ENCODE data around the gene PAPSS2. TPM values are rescaled to one million over a fixed set of nuclear protein-coding genes. Genes with fewer than 3 reads are reported as not detected.

PAPSS2 gene
- total RNA-seq, 1 experiment from 2014 or later, result 12.6 TPM

DNA sequence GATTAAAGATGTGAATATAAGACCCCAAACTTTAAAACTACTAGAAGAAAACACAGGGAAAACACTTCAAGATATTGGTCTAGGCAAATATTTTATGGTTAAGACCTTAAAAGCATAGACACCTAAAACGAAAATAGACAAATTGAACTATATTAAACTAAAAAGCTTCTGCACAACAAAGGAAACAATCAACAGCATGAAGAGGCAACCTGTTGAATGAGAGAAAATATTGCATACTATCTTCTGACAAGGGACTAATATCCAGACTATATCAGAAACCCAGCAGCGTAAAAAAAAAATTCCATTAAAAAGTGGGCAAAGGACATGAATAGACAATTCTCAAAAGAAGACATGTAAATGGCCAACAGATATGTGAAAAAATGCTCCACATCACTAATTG, 18.6 kb downstream of the PAPSS2 start:
- no peaks in the 10 kb centered on the region for H3K4me1 Mint-ChIP-seq (ENCODE audit: low read depth, unreplicated experiment)
- no peaks in the 10 kb centered on the region for H3K27me3 Mint-ChIP-seq (ENCODE audit: unreplicated experiment)
- intact Hi-C loops (cut with micrococcal nuclease; ENCODE audit: unreplicated experiment), result no loop called here
- BruUV-seq (replicated peaks), result no TSS peak
- no peak for DNase-seq
- CTCF ChIA-PET, result no interaction called here
- H3K36me3 Mint-ChIP-seq (ENCODE audit: insufficient read depth, unreplicated experiment), result no peaks in the 10 kb centered on the region
- TF ChIP-seq, protein P1, sequence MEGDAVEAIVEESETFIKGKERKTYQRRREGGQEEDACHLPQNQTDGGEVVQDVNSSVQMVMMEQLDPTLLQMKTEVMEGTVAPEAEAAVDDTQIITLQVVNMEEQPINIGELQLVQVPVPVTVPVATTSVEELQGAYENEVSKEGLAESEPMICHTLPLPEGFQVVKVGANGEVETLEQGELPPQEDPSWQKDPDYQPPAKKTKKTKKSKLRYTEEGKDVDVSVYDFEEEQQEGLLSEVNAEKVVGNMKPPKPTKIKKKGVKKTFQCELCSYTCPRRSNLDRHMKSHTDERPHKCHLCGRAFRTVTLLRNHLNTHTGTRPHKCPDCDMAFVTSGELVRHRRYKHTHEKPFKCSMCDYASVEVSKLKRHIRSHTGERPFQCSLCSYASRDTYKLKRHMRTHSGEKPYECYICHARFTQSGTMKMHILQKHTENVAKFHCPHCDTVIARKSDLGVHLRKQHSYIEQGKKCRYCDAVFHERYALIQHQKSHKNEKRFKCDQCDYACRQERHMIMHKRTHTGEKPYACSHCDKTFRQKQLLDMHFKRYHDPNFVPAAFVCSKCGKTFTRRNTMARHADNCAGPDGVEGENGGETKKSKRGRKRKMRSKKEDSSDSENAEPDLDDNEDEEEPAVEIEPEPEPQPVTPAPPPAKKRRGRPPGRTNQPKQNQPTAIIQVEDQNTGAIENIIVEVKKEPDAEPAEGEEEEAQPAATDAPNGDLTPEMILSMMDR (IDR thresholded peaks at IDR 0.05; ENCODE audit: unreplicated experiment), result no peak
- no peaks in the 10 kb centered on the region for H3K9me3 Mint-ChIP-seq (ENCODE audit: low read depth, unreplicated experiment)
- no peak overlapping the region for H3K4me3 Mint-ChIP-seq (ENCODE audit: low read depth, unreplicated experiment)
- no peak overlapping the region for H3K27ac Mint-ChIP-seq (ENCODE audit: unreplicated experiment)

DNA sequence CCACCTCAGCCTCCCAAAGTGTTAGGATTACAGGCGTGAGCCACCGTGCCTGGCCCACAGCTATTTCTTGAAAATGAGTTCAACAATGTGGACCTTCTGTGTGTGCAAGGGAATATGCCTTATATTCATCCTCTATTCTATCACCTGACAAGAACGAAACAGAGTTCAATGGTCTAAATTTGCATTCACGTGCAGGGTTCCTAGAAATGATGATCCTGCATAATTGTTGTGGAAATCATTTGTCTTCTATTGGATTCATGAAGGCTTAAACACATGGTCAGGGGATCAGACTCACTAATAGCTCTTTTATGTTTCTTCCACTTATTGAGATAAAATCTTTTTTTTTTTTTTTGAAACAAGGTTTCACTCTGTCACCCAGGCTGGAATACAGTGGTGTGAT, 23.7 kb downstream of the PAPSS2 start:
- TF ChIP-seq, protein P1 (IDR thresholded peaks at IDR 0.05; ENCODE audit: unreplicated experiment), result no peak
- intact Hi-C loops (cut with micrococcal nuclease; ENCODE audit: unreplicated experiment), result no loop called here
- CTCF ChIA-PET, result interaction anchor here (0.6 kb wide), 1 partner anchor 34 kb away, joined by 3 read pairs; no protein-coding TSS in a partner anchor
- Mint-ChIP-seq H3K9me3 (ENCODE audit: low read depth, unreplicated experiment) (no peaks in the 10 kb centered on the region), H3K27me3 (ENCODE audit: unreplicated experiment) (no peaks in the 10 kb centered on the region), H3K4me1 (ENCODE audit: low read depth, unreplicated experiment) (no peaks in the 10 kb centered on the region), H3K36me3 (ENCODE audit: insufficient read depth, unreplicated experiment) (no peaks in the 10 kb centered on the region), H3K27ac (ENCODE audit: unreplicated experiment) (no peak overlapping the region), H3K4me3 (ENCODE audit: low read depth, unreplicated experiment) (no peak overlapping the region)
- BruUV-seq (replicated peaks), result no TSS peak
- DNase-seq, result no peak

DNA sequence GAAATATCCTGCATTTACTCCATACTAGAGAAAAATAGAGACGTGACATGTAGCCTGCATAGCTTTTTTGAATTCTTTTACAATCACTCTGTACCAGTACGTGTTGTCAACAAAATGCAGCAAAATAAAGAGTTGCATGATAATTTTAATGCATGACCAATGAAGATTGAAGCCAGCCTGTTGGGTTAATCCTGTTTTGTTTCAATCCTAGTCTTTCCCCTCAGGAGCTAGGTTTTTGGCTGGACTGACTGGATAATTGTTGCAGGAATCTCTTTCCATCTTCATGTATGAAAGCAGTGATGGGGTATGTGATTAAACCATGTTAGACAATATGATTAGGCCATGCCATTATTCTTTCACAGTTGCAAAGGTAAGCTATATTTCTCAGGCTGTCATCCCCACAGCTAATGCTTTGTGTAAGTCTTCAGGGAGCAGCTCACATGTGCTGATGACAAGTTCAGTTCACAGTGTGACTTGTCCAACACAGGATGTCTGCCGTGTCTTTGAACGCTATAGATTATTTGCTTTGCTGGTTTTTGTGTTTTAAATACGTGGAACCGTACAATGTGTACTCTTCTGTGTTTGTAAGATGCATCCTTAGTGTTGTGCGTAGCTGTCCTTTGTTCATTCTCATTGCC, 24.4 kb downstream of the PAPSS2 start:
- intact Hi-C loops (cut with micrococcal nuclease; ENCODE audit: unreplicated experiment), result no loop called here

DNA sequence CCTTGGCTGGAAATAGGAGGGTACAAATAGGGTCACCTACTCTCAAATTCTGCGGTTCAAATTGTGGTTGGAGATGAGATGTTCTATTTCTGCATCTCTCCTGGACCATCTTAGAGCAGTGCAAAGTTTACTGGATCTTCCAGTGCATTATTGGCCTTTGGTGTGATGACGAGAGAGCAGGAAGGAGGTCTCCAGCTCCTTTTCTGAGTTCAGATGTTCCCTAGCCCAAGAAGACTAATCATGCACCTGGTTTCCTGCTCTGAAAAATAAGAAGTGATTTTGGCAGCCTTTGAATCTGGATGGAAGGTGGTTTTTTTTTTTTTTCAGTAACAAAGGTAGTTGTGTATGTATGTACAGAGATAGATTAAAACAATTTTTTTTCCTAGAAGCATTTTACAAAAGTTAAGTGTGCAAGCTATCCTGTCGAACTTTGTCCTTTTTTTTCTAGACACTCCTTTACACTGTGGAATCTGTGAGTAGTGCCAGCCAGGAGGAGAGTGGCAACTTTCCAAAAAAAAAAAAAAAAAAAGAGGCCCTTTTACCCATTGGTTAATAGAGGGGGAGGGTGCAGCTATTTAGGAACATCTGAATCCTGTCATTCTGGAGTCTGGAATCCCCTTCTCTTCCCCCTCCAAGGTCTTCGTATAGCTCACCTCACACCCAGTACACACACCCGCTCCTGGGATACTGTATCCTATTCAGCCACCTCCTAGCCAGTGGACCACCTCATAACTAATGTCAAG, 26.3 kb downstream of the PAPSS2 start:
- no TSS peak for BruUV-seq (replicated peaks)
- Mint-ChIP-seq H3K27me3 (ENCODE audit: unreplicated experiment) (no peaks in the 10 kb centered on the region), H3K27ac (ENCODE audit: unreplicated experiment) (no peak overlapping the region), H3K9me3 (ENCODE audit: low read depth, unreplicated experiment) (no peaks in the 10 kb centered on the region), H3K4me3 (ENCODE audit: low read depth, unreplicated experiment) (no peak overlapping the region), H3K36me3 (ENCODE audit: insufficient read depth, unreplicated experiment) (no peaks in the 10 kb centered on the region), H3K4me1 (ENCODE audit: low read depth, unreplicated experiment) (no peaks in the 10 kb centered on the region)
- TF ChIP-seq, protein P1 (IDR thresholded peaks at IDR 0.05; ENCODE audit: unreplicated experiment), result no peak
- no peak for DNase-seq
- CTCF ChIA-PET, result interaction anchor here (1.6 kb wide), 1 partner anchor 10 kb away, joined by 6 read pairs; no protein-coding TSS in a partner anchor
- intact Hi-C loops (cut with micrococcal nuclease; ENCODE audit: unreplicated experiment), result no loop called here

More for the DNA sequence above, 24.4 kb downstream of the PAPSS2 start:
- DNase-seq, result no peak
- Mint-ChIP-seq H3K27ac (ENCODE audit: unreplicated experiment) (no peak overlapping the region), H3K27me3 (ENCODE audit: unreplicated experiment) (no peaks in the 10 kb centered on the region), H3K9me3 (ENCODE audit: low read depth, unreplicated experiment) (no peaks in the 10 kb centered on the region), H3K4me1 (ENCODE audit: low read depth, unreplicated experiment) (no peaks in the 10 kb centered on the region), H3K36me3 (ENCODE audit: insufficient read depth, unreplicated experiment) (no peaks in the 10 kb centered on the region), H3K4me3 (ENCODE audit: low read depth, unreplicated experiment) (no peak overlapping the region)
- CTCF ChIA-PET, result no interaction called here
- TF ChIP-seq, protein P1 (IDR thresholded peaks at IDR 0.05; ENCODE audit: unreplicated experiment), result no peak
- no TSS peak for BruUV-seq (replicated peaks)
